GM12878 (cell line): Measurements from ENCODE around the gene SLFN13. TPM values are rescaled to one million over a fixed set of nuclear protein-coding genes. Genes with fewer than 3 reads are reported as not detected.

Source experiments
- ASH2L ChIP-seq: fragments of 300-600, 200-600 bp; sonication (generic); IDR thresholded peaks from 2 replicates; pipeline ENCODE4 v1.6.1; 2017; ENCODE audit warnings: low read depth, mild to moderate bottlenecking, borderline replicate concordance
- BCL11A ChIP-seq: IDR thresholded peaks from 2 replicates; pipeline ENCODE4 v1.6.1; 2011; ENCODE audit warnings: low read depth, low read length
- BCLAF1 ChIP-seq: fragments of 450-650 bp; IDR thresholded peaks from 2 replicates; pipeline ENCODE4 v1.6.1; 2017; ENCODE audit warnings: antibody characterized with exemption, mild to moderate bottlenecking, moderate library complexity
- CHD1 ChIP-seq: IDR thresholded peaks from 2 replicates; pipeline ENCODE4 v1.6.1; 2012; ENCODE audit warnings: low read depth, low read length, improper control_type of control experiment
- EED ChIP-seq: sonication (generic); IDR thresholded peaks from 2 replicates; pipeline ENCODE4 v1.6.1; 2016; ENCODE audit warnings: antibody characterized with exemption, low read depth
- ELK1 ChIP-seq: IDR thresholded peaks from 2 replicates; pipeline ENCODE4 v1.6.1; 2012; ENCODE audit warnings: low read depth, low read length, improper control_type of control experiment
- GATAD2B ChIP-seq: fragments of 450-650 bp; conservative IDR thresholded peaks from 2 replicates; pipeline ENCODE4 v1.6.1; 2017; ENCODE audit warnings: low read depth, mild to moderate bottlenecking, moderate library complexity
- HCFC1 ChIP-seq: fragments of 150-350 bp; IDR thresholded peaks from 2 replicates; pipeline ENCODE4 v1.6.1; 2014; ENCODE audit warnings: low read length
- IRF4 ChIP-seq: IDR thresholded peaks from 2 replicates; pipeline ENCODE4 v1.6.1; 2011; ENCODE audit warnings: low read depth, low read length
- JUNB ChIP-seq: IDR thresholded peaks from 2 replicates; pipeline ENCODE4 v1.6.1; 2016; ENCODE audit warnings: antibody characterized with exemption, mild to moderate bottlenecking
- KLF5 ChIP-seq: fragments of 450-650 bp; IDR thresholded peaks from 2 replicates; pipeline ENCODE4 v1.6.1; 2014; ENCODE audit warnings: mild to moderate bottlenecking; ENCODE audit not compliant: partially characterized antibody
- MAX ChIP-seq: IDR thresholded peaks from 2 replicates; pipeline ENCODE4 v1.6.1; 2012; ENCODE audit warnings: low read depth, low read length, improper control_type of control experiment
- PML ChIP-seq: IDR thresholded peaks from 2 replicates; pipeline ENCODE4 v1.6.1; 2012; ENCODE audit warnings: low read length, inconsistent platforms
- POLR2AphosphoS5 ChIP-seq: IDR thresholded peaks from 2 replicates; pipeline ENCODE4 v1.6.1; 2011; ENCODE audit warnings: mild to moderate bottlenecking, low read length, inconsistent platforms
- RBBP5 ChIP-seq: fragments of 200-600 bp; sonication (generic); conservative IDR thresholded peaks from 2 replicates; pipeline ENCODE4 v1.6.1; 2016
- RCOR1 ChIP-seq: conservative IDR thresholded peaks from 2 replicates; pipeline ENCODE4 v1.6.1; 2012; ENCODE audit warnings: low read depth, low read length, improper control_type of control experiment
- RELB ChIP-seq: fragments of 450-650 bp; IDR thresholded peaks from 2 replicates; pipeline ENCODE4 v1.6.1; 2017; ENCODE audit warnings: low read depth, mild to moderate bottlenecking, moderate library complexity
- RFX5 ChIP-seq: IDR thresholded peaks from 2 replicates; pipeline ENCODE4 v1.6.1; 2011; ENCODE audit warnings: low read depth, low read length, improper control_type of control experiment
- TAF1 ChIP-seq: IDR thresholded peaks from 2 replicates; pipeline ENCODE4 v1.6.1; 2011; ENCODE audit warnings: mild to moderate bottlenecking, low read depth, low read length, borderline replicate concordance
- USF1 ChIP-seq: IDR thresholded peaks from 2 replicates; pipeline ENCODE4 v1.6.1; 2011; ENCODE audit warnings: borderline replicate concordance, low read depth, mild to moderate bottlenecking, moderate library complexity, mixed read lengths, low read length; ENCODE audit not compliant: insufficient read depth; ENCODE audit errors: extremely low read length
- ZNF687 ChIP-seq: fragments of 450-650 bp; IDR thresholded peaks from 2 replicates; pipeline ENCODE4 v1.6.1; 2017; ENCODE audit warnings: mild to moderate bottlenecking, moderate library complexity
- polyA plus RNA-seq, 11 experiments: library from polyadenylated mRNA; depleted of rRNA in 4 of 11; unstranded in 6 of 11; stranded (reverse) in 5 of 11; fragments of >200 nt; fragmentation: Nextera tagmentation in 4 of 11; fragmentation: Illumina TruSeq in 1 of 11; extraction: Ambion mirVana in 4 of 11; extraction: Trizol in 1 of 11; gene quantifications; 1 replicate in 1 of 11; 2 replicates in 10 of 11; pipeline versions ENCODE4 v1.2.1 to v1.2.3, GENCODE V29; 2011 to 2016; ENCODE audit warnings: inconsistent platforms in 2 of 11, missing spikeins in 2 of 11, low read depth in 1 of 11
- total RNA-seq, 4 experiments: library from RNA; depleted of rRNA in 3 of 4; stranded (reverse); fragments of >200 nt in 3 of 4; fragmentation: Illumina TruSeq in 1 of 4; extraction: Trizol in 1 of 4; gene quantifications; 2 replicates each; pipeline versions ENCODE4 v1.2.1 to v1.2.3, GENCODE V29; 2013 to 2021

The SLFN13 gene
- total and polyA plus RNA-seq, 10 of the 15 experiments (the other 5 are each of a cell fraction or from before 2014, with no cell fraction given): 12.4 to 82.4 (median 61.9) TPM

- TF ChIP-seq RELB (peak; percentile 77; the same call in 1 of the 2 replicates), IRF4 (no peak), TAF1 (0 out of 2 replicates have a peak, but pooled peaks have one; percentile 28), EED (peak; percentile 42), ASH2L (no peak), RCOR1 (no peak; the same call in 1 of the 2 replicates), KLF5 (no peak), MAX (peak; percentile 42; the same call in 1 of the 2 replicates), POLR2AphosphoS5 (no peak; the same call in 1 of the 2 replicates), CHD1 (no peak), ELK1 (no peak), USF1 (no peak), RBBP5 (no peak), GATAD2B (peak; percentile 67), HCFC1 (no peak), PML (no peak; the same call in 1 of the 2 replicates), JUNB (no peak), BCL11A (no peak), BCLAF1 (no peak), ZNF687 (peak; percentile 68), RFX5 (no peak)
Measured at GRCh38 chr17:35449371-35449931, 885 bp upstream of the SLFN13 start (continued).
